PFSK-1 (cell line): Measurements from ENCODE around the gene SLC22A17.

Source experiments
- FOXP2 ChIP-seq: optimal IDR thresholded peaks from 2 replicates; pipeline ENCODE3; 2011; ENCODE audit warnings: borderline replicate concordance, control low read depth, inconsistent platforms; ENCODE audit not compliant: insufficient read depth; ENCODE audit errors: extremely low read length, extremely low read depth
- POLR2AphosphoS5 ChIP-seq: IDR thresholded peaks from 2 replicates; pipeline ENCODE4 v1.6.1; 2012; ENCODE audit warnings: low read depth, mild to moderate bottlenecking, control low read depth, low read length, moderate library complexity
- REST ChIP-seq, 2 experiments: IDR thresholded peaks; 2 replicates each; pipeline versions ENCODE4 v1.6.1 to v1.8.0; 2011 to 2012; ENCODE audit warnings: low read depth in 2 of 2, low read length in 2 of 2, control low read depth in 1 of 2, inconsistent platforms in 1 of 2, mild to moderate bottlenecking in 1 of 2, moderate library complexity in 1 of 2; ENCODE audit not compliant: insufficient read depth in 1 of 2
- SIN3A ChIP-seq: IDR thresholded peaks from 2 replicates; pipeline ENCODE4 v1.6.1; 2012; ENCODE audit warnings: mild to moderate bottlenecking, low read length, moderate library complexity, borderline replicate concordance; ENCODE audit not compliant: insufficient read depth
- TAF1 ChIP-seq: IDR thresholded peaks from 2 replicates; pipeline ENCODE4 v1.6.1; 2012; ENCODE audit warnings: low read length, control low read depth, borderline replicate concordance; ENCODE audit not compliant: insufficient read depth

The SLC22A17 gene

GRCh38 chr14:23361320-23361719, 8.6 kb upstream of the SLC22A17 start:
- TF ChIP-seq REST (IDR thresholded peaks at IDR 0.05; ENCODE audit: insufficient read depth in 1 of 2, low read depth in 2 of 2, low read length in 2 of 2) (no peak), FOXP2 (no peak), SIN3A (no peak), POLR2AphosphoS5 (no peak), TAF1 (no peak)

- no peak for TF ChIP-seq SIN3A
- TF ChIP-seq FOXP2 = no peak
- no peak for TF ChIP-seq REST (IDR thresholded peaks at IDR 0.05; ENCODE audit: insufficient read depth in 1 of 2, low read depth in 2 of 2, low read length in 2 of 2)
- no peak for TF ChIP-seq POLR2AphosphoS5
- no peak for TF ChIP-seq TAF1
These were observed 7.8 kb upstream of the SLC22A17 start for GRCh38 chr14:23360496-23360895.

GRCh38 chr14:23359722-23360447, 7.2 kb upstream of the SLC22A17 start:
- no peak for TF ChIP-seq POLR2AphosphoS5
- no peak for TF ChIP-seq SIN3A
- no peak for TF ChIP-seq FOXP2
- no peak for TF ChIP-seq TAF1
- no peak for TF ChIP-seq REST (IDR thresholded peaks at IDR 0.05; ENCODE audit: insufficient read depth in 1 of 2, low read depth in 2 of 2, low read length in 2 of 2)

- TF ChIP-seq FOXP2 (no peak), POLR2AphosphoS5 (no peak), TAF1 (no peak), REST (IDR thresholded peaks at IDR 0.05; ENCODE audit: insufficient read depth in 1 of 2, low read depth in 2 of 2, low read length in 2 of 2) (no peak), SIN3A (no peak)
These were observed 6.5 kb upstream of the SLC22A17 start for GRCh38 chr14:23359167-23359626.

- TF ChIP-seq FOXP2 (no peak), POLR2AphosphoS5 (no peak), REST (IDR thresholded peaks at IDR 0.05; ENCODE audit: insufficient read depth in 1 of 2, low read depth in 2 of 2, low read length in 2 of 2) (no peak)
These were observed 6.0 kb upstream of the SLC22A17 start for GRCh38 chr14:23358553-23359166.
